Adipose tissue (tissue), 3 donors: ENCODE results near the gene RNF157. TPM values are rescaled to one million over a fixed set of nuclear protein-coding genes. Genes with fewer than 3 reads are reported as not detected.

Source experiments
- H3K27ac ChIP-seq: one replicate; pipeline ENCODE4 v1.5.1; 2013; ENCODE audit warnings: low read depth, low read length
- WGBS, 3 donors: extraction: QIAGEN DNeasy Blood & Tissue Kit; methylation state at CpG; one replicate each; pipeline ENCODE4 v1.1.7; 2013; 5-methylcytosine and 5-hydroxymethylcytosine counted together
- polyA plus RNA-seq, 3 donors: library from polyadenylated mRNA; stranded (reverse); fragments of 200-250 nt; gene quantifications; one replicate each; pipeline ENCODE4 v1.2.3, GENCODE V29; 2013
- donor health status: healthy with polysubstance abuse.
- donor health status: Bipolar disorder and iron deficiency.
- donor health status: healthy.

The RNF157 gene
- polyA plus RNA-seq, result 10 to 100 TPM in 2 of 3 donors, 1 to 10 TPM in 1; 5.4 to 25.2 (median 12.3) TPM

DNA sequence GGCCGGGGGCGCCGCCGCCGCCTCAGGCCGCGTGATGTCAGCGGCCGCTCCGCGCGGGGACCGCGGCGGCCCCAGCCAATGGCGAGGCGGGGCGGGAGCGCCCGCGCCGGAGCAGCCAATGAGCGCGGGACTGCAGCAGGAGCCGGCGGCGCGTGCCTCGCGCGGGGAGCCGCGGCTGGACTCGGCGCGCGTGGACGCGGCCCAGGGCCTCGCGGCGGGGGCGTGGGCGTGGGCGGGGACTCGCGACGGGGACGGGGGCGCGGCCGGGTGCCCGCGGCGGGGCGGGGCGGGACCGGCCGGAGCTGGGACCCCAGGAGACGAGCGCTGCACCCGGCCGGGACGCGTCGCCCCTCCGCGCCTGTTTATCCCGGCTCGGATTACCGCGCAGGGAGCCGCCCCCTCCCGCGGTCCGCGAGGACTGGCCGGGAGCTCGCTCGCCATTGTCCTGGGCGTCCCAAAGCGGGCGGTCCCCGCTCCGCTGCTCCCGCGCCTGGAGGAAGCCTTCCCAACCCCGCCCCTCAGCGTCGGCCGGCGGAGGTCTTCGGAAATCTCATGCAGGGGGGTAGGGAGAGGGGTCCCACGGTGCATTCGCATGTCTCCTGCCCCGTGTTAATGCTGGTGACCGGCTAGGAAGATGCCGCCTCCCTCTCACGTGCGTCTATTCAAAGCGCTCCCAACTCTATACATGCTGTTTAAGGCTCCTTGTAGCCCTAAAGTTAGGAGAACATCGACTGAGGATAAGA lies at the start of gene RNF157:
RNF157 (minus strand) TSS at position 33 of the 743 bp plus-strand sequence. CDS start 253 bp downstream, outside the sequence.
- H3K27ac ChIP-seq, result no peak within 1 kb of the TSS
- WGBS, 3 donors, result 0 to 1% (median 0%) methylated on average over 24 to 95 of the region's 102 CpGs

- H3K27ac ChIP-seq, result no peak overlapping the region
- WGBS, 3 donors, result 74 to 89% (median 86%) methylated on average over 23 of the region's 23 CpGs
Measured at GRCh38 chr17:76281573-76282371, 41.5 kb upstream of the RNF157 start.

DNA sequence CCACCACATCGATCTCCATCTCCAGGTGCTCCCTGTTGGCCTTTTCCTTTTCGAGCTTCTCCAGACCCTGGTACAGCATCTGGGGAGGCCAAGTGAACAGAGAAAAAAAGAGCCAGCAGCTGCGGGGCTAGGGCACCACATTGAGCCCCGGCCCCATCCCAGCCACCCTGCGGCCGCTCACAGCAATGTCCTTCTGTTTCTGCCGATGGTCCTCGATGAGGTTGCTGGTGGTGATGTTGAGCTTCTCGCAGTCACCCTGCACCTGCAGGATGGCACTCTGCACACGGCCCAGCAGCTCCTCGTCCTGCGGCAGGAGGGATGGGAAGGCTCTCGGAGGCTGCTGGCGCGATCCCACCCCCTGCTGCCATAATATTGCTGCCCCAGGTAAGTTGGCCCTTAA lies 40.4 kb upstream of the RNF157 start:
- WGBS, 3 donors, result 90 to 97% (median 94%) methylated on average over 15 of the region's 15 CpGs
- no peak overlapping the region for H3K27ac ChIP-seq

DNA sequence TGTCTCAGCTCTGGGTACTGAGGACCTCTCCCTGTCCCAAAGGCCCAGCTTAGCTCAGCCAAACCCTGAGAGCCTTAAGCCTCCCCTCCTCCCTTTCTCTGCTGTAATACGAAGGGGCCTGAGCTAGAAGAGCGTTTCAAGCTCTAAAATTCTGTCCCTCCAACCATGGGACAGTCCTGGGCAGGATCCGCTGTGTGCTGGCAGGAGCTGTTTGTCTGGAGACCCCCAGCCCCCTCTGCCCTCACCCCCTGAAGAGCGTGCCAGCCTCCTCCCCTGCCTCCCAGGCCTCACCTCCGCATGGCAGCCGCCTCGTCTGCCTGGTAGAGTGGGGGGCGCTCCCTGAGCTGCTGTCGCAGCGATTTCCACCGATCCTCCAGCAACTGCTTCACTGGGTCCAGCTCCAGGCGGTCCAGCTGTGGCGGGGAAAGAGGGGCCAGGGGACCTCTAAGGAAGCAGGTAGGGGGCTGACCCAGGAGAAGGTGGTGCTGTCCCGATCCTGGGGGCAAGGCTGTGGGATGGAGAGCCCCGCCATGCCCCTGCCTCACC lies 39.5 kb upstream of the RNF157 start:
- H3K27ac ChIP-seq, result no peak overlapping the region
- WGBS, 3 donors, result 82 to 87% (median 86%) methylated on average over 15 of the region's 15 CpGs

- WGBS, 3 donors, result 45 to 63% (median 56%) methylated on average over 28 of the region's 28 CpGs
- H3K27ac ChIP-seq, result no peak overlapping the region
Measured at GRCh38 chr17:76278952-76279741, 38.9 kb upstream of the RNF157 start.

- H3K27ac ChIP-seq, result no peak overlapping the region
- WGBS, 3 donors, result 90 to 91% (median 90%) methylated on average over 19 of the region's 19 CpGs
Measured at GRCh38 chr17:76278268-76278908, 38.1 kb upstream of the RNF157 start.

GRCh38 chr17:76277300-76278267 lies 37.3 kb upstream of the RNF157 start:
- 92 to 93% (median 93%) methylated on average over 31 of the region's 31 CpGs for WGBS, 3 donors
- no peak overlapping the region for H3K27ac ChIP-seq

- WGBS, 3 donors, result 85 to 89% (median 88%) methylated on average over 19 of the region's 19 CpGs
- no peak overlapping the region for H3K27ac ChIP-seq
Measured at GRCh38 chr17:76276461-76277299, 36.4 kb upstream of the RNF157 start.

DNA sequence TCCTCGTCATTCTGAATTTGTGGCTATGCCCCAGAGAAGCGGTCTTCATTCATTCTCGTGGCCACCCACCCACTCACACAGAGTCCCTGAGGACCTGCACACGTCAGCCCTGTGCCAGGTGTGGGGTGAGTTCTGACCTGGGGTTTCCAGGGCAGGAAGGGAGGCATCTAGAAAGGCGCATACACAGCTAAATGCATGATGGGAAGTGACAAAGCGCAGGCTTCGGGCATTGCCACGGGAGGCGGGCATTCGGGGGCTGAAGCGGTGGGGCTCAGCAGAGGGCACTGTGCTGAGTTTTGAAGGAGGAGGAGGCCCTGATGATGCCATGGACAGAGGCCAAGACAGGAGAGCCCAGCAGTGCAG lies 35.8 kb upstream of the RNF157 start:
- no peak overlapping the region for H3K27ac ChIP-seq
- WGBS, 3 donors, result 83 to 88% (median 84%) methylated on average over 11 of the region's 11 CpGs

- H3K27ac ChIP-seq, result no peak overlapping the region
- 83 to 88% (median 86%) methylated on average over 22 of the region's 22 CpGs for WGBS, 3 donors
Measured at GRCh38 chr17:76275382-76276068, 35.2 kb upstream of the RNF157 start.

DNA sequence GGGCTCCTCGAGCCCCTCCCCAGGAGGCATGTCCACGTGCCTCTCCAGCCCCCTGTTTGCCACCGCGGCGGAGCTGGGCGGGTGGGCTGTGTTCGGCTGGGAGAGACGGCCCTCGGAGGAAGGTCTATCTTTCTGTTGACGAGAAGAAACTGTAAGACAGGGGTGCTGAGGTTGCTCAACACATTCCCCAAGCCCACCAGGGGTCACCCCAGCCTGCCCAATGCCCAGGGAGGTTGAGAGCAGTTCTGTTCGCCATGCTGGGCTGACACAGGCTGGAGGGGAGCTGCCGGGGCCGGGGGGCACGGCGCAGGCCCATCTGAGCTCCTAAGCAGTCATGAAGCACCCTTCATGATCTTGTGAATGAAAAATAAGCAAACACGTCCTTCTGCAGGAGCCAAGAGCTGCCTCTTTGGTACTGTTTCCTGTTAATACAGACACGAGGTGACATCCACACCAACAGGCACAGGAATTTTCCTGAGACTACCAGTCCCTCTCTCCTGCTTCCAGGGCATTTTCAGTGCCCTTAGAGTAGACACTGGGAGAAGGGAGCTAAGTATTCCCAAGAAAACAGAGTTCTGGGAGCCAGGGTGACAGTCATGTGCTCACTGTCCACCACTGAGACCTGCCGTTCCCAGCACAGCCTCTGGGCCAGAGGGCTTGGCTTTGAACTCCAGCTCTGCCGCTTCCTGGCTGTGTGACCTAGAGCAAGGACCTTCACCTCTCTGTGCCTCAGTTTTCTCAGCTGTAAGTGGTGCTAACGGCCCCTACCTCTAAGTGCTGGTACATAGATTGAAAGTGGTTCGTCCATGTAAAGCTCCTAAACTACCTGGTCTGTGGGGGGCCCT lies 34.0 kb upstream of the RNF157 start:
- no peak overlapping the region for H3K27ac ChIP-seq
- 64 to 71% (median 65%) methylated on average over 21 of the region's 21 CpGs for WGBS, 3 donors

GRCh38 chr17:76273445-76274111 lies 33.3 kb upstream of the RNF157 start:
- 69 to 76% (median 75%) methylated on average over 26 of the region's 26 CpGs for WGBS, 3 donors
- H3K27ac ChIP-seq, result no peak overlapping the region

DNA sequence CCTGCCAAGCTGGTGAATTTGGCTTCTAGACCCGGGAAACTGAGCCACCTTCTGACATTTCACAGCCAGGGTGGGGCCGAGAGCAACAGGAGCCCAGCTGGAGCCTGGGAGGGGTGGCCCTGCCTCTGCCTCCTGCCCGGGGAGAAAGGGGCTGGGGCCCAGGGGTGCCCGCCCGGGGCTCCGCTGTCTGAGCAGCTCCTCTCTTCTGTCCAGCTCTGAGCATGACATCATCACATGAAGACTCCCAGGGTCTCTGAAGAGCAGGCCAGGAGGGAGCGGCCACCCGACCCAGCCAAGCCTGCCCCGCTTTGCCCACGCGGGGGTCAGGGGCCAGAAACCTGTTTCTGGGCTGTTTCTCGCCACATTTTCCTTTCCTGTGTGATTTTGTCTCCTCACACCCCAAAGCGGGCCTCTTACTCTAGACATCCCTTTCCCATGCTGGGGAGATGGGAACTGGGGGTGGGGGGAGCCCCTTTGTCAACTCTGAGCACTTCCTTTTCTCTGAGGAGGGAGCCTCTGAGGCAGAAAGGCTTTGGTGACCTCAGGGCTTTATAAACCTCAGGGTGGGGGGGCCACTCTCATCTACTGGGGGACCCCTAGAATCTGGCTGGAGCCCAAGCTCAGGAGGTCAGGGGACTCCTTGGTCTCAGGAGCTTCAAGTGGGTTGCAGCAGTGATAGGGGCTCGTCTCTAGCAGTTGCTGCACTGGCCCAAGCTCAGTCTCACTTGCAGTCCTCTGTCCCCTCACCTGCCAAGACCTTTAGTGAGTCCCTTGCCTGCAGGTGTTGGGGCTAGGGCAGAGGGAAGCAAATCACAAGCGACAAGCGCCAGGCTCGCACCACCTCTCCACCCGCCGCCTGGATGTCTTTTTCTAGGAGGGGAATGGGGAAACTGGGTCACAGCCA lies 32.5 kb upstream of the RNF157 start:
- WGBS, 3 donors, result 48 to 65% (median 53%) methylated on average over 19 of the region's 19 CpGs
- no peak overlapping the region for H3K27ac ChIP-seq
